NOMO-1 treated with dmso at 0.1 percent for 144 hours (cell line): ENCODE measurements around the gene SMIM32.
A peak's percentile ranks its signal among the peaks of the same experiment; 100 is the strongest.

Experiments
- DNase-seq: peaks from one replicate; lab custom pipeline; 2025; ENCODE audit not compliant: unreplicated experiment; lab: John Stamatoyannopoulos, UW

SMIM32 gene

DNA sequence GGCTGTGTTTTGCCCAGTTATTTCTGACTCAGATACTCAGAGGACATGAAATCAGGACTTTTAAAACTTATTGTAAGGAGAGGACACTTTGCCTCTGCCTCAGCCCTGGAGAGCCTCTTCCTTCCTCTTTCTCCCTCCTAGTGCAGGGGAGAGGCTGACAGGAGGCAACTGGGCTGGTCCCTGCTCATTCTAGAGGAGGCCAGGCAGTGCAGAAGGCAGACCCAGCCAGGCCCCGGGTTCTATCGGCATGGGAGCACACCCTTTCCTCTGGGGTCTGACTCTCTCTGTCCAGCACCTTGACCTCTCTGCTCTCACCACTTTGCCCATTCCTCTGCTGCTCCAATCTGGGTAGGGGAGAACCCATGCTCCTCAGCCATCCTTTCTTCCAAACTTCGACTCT lies 16.0 kb upstream of the SMIM32 start:
- peak; percentile 33 for DNase-seq

DNA sequence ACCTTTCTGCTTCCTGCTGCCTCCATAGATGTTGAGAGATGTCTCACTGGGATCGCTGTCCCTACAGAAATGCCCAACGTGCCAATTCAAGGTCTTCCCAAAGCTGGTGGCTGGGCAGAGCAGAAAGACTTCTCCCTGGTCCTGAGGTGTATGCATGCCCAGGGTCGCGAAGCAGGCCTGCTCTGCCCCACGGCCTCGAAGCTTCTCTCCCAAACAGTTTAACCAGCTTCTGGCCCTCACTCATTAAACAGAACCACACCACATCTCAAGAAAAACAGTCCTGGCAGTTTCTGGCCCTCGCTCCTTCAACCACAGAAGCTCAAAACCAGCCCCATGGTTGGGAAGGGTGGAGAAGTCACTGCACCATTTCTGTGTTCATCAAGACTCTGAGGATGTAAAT lies 14.7 kb upstream of the SMIM32 start:
- DNase-seq, result no peak

DNA sequence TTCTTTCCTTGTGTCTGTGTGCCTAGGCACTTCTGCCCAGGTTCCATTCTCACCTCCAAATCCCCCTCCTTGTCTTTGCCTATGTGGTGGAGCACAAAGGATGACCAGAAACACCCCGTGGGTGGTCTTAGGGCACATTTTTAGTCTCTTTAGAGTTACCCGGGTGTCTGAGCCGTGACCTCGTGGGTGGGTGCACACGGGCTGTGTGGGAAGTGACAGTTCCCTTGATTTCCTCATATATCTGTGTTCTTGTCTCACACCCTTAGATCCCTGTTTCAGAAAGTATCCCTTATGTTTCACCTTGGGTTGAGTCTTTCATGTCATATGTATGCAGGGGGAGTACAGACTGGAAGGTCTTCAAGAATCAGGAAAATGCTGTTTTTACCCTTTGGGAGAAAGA lies 13.4 kb upstream of the SMIM32 start:
- no peak for DNase-seq

DNA sequence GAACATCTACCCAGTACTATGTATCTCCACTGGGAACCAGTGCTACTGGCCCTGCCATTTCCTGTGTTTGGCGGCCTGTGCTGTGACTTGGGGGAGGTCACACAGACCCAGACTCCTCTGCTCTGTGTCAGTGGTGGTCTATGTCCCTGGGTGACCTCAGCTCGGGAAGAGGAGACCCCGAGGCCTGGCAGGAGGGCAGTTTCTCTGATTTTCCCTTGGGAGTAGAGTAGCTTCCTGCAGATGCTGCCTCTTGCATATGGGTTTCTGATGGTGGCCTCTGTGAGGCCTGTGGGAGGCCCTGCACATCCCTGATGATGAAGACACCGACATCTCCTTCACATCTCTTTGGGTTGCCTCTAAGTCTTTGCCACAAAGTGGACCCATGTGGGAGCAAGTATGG lies 13.0 kb upstream of the SMIM32 start:
- no peak for DNase-seq

DNA sequence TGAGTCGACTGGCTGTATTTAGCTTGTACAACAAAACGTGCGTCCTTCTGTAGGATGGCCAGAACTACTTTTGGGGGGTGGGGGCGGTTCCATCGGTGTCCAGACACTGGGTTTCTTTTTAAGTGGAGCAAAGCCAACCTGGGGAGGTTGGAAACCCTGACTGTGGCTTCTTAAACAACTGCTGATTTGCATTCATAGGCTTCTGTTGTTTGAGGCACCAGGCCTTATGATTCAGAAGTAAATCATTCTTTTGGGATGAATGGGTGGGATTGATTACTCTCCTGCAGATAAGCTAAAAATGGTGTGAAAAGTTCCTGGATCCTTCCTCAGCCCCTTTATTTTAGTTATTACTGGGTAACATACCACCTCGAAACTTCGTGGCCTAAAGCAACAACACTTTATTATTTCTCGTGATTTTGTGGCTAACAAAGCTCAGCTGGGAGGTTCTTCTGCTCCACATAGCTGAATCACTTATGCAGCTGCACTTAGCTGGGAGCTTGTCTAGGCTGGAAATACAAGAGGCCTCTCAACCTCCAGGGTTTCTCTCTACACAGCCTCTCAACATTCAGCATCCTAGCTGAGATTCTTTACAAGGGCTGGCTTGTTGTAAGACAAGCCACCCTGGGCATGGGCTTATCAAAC lies 12.2 kb upstream of the SMIM32 start:
- no peak for DNase-seq

DNA sequence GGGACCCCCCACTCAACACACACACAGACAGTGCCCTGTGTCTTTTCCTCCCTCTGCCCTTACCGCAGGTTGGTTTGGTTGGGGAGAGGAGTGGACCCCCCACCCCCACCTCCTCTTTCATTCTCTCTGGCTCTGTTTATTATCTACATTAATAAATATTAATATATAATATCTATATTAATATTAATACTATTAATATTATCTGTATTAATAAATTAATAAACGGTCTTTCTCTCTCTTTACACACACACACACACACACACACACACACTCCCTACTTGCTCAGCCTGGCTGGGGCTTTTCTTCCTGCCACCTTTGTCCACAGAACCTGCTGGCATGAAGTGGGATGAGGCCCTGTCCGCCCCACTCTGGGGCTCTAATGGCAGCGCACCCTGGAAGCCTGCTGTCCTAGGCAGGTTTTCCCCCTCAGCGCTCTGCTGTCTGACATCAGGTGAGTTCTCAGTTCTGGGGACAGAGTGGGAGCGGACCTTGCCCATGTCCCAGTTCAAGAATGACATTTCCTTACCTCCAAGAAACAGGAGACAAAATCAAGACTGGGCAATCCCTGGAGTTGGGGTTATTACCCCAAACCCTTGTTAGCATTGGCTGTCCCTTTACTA lies 10.5 kb upstream of the SMIM32 start:
- no peak for DNase-seq

DNA sequence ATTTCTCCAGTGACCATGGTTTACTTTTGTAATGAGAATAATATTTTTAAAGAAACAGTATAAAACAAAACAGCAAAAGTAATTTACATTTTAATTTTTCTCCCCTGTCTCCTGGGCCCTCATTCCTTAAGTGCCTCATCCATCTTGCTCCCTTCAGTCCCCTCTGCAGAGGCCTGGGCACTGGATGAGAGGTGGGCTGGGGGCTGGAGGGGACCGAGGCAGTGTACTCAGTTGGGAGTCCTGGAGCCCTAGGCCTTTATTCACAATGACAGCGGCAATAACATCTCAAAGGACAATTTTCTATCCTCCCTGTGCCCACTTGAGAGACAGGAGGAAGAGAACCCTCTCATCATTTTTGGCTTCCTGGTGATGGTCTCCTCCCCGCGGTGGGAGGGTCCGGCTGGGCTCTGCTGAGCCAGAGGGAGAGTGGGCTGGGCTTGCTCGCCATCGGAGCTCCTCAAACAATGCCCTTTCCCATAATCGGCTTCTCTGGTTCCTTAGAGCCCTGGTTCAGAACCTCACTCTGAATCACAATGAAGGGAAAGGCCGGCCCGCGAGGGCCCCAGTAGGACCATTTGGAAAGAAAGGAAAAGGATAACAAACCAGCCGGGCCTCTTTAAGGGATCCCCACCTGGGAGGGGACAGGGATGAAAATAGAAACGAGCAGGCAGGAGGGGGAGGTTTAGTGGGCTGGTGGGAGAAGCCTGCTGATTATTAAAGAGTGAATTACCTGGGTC lies 9.7 kb upstream of the SMIM32 start:
- DNase-seq, result no peak

DNA sequence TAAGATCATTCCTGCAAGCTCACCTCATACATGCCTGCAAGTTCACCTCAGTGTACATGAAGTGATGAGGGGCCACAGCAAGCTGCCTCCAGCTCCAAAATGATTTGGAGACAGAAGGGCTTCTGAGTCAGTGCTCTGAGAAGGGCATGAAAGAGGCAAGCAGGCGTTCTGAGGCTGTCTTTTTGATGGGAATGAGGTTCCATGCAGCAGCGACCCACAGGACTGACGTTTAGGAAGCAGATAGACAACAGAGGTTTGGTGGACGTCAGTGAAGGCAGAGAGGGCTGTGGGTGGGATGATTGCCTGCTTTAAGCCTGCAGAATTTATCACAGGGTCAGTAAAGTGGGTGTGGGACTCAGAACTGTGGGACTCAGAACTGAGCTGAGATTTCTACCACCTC lies 8.9 kb upstream of the SMIM32 start:
- DNase-seq, result no peak

DNA sequence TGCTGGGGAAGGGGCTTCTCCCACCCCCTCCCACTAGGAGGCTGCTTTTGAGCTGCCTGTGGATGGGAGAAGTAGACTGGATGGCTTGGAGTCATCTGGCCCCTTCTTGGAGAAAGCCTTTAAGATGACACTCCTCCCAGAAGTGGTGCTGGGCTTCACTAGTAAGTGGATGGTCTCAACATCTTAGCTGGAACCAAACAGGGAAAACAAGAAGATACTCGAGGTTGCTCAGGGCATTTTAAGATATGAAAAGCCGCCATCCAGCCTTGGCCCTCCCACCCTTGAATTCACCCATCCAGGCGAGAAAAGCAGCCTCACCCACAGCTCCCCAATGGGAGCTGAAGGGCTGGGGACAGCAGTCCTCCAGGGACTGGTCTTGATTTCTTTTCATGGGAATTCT lies 7.8 kb upstream of the SMIM32 start:
- DNase-seq, result no peak

DNA sequence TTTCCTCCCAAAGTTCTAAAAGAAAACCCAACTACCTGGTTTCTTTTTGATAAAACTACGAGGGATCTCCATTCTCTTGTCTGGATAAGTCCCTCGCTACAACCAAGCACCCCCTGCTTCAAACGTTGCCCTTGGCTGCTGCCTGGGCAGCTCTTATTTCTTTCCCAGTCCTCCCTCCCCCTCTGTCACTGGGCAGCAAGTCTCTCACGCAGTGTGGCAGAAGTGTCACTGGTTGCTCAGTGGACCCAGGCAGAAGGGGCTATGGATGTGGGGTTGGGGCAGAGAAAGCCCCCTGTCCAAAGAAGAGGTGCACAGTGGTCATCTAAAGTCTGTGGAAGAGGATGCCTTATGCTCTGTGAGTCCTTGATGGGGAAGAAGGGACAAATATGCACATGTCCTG lies 7.2 kb upstream of the SMIM32 start:
- DNase-seq, result no peak

DNA sequence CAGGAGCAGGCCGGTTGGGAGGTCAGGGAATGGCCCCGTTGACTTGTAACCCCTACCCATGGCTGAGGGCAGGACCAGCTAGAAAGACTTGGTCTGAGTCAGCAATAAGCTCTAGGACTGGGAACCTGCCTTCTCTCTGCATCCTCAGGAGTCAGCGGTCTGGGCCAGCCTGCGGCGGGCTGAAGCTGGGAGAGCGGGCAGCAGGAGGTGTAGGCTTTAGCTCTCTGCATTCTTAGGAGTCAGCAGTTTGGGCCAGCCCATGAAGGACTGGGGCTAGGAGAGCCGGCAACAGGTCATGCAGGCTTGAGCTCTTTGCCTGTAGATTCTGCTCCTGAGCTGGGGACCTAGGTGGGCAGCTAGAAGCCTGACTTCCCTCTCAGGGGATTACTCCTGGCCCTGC lies 6.4 kb upstream of the SMIM32 start:
- no peak for DNase-seq

DNA sequence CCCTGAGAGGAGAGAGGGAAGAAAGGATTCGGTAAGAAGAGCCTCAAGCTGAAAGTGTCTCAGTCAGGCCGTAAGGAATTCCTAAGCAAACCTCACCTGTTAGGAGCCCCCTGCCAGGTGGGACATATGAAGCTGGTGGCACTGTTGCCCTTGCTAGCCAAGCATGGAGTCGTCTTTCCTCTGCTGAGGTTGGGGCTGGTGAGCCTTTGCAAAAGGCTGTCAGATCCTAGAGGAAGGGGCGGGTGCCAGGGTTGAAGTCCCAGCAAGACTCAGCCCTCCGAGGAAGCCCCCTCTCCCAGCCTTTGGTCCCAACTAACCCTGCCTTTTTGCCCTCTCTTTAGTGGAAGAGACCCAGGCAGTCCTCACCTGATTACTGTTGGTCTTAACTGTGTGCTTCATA lies 5.5 kb upstream of the SMIM32 start:
- no peak for DNase-seq

DNA sequence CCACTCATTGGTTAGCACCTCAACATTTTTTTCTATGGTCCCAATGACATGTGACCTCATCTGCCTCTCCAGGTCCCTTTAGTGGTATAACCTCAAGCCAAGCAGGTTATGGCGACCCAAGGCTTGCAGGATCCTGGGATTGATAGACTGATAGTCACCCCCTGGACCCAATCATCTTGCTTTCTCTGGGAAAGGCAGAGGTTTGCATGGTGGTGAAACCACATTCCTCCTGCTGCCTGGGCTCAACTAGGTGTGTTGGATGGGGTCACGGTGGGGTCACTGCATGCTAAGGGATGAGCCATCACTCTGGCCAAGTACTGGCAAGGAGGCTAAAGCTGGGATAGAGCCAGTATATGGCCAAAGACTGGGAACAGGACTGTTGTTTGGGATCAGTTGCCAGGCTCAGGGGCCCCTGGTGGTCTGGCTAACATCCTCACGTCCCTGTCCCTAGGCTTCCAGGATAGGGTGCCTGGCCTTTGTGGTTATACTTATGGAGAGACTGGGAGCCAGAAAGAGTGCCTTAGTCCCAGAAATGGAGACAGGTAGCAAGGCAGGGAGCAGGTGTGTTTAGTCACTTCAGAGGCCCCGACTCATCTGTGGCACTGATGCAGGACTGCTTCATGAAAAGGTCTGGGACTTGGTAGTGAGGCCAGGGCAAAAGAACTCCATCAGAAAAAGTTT lies 4.6 kb upstream of the SMIM32 start:
- no peak for DNase-seq

DNA sequence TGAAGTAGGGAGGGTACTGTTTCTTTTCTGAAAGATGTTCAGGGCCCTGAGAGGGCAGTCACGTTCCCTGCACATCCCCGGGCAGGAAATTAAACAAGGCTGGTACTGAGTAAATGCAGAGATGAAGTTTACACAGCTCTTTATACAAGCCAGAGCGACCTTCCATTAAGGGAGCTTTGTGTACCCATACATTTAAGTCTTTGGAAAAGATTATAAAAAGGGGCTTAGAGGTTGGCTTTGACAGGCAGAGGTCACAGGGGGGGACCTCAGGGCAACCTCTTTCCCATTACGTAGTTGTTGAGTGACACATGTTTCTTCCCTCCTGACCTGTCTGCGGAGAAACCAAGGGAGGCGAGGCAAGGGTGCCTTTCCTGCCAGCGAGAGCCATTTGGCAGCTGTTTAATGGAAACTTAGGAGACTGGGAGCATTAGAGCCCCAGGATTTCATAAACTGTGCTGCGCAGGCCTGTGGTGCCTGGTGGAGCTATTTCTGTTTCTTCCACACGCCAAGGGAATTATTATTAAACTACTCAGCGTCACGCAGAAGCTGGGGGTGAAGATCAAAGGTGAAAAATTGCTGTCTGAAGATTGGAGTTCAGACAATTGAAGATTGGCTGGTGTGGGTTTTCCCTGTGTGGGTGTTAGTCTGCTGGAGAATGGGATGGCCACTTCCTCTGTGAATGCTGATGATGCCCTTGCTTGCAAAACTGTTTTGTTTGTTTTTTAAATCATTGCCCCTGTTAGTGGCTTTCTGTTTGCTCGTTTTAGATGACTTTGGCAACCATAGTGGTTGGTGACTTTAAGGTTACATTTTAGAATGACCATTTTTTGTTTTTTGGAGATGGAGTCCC lies 3.2 kb upstream of the SMIM32 start:
- DNase-seq, result no peak

DNA sequence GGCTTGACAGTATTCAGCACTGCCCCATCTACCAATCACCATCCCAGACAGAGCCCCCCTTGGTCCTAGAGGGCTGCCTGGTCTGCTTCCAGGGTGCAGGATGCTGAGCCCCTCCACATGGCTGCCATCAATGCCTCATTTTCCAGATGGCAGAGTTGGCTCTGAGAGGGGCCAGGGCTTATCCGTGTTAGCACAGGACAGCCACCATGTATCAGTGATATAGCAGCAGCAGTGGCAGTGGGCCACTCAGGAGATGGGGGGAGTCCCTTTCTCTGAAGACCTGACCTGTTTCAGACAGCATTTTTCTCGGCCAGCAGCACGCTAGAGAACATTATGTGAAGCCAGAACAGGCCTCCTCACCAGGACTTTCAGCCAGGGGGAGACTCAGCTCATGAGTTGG lies 1.6 kb upstream of the SMIM32 start:
- no peak for DNase-seq

DNA sequence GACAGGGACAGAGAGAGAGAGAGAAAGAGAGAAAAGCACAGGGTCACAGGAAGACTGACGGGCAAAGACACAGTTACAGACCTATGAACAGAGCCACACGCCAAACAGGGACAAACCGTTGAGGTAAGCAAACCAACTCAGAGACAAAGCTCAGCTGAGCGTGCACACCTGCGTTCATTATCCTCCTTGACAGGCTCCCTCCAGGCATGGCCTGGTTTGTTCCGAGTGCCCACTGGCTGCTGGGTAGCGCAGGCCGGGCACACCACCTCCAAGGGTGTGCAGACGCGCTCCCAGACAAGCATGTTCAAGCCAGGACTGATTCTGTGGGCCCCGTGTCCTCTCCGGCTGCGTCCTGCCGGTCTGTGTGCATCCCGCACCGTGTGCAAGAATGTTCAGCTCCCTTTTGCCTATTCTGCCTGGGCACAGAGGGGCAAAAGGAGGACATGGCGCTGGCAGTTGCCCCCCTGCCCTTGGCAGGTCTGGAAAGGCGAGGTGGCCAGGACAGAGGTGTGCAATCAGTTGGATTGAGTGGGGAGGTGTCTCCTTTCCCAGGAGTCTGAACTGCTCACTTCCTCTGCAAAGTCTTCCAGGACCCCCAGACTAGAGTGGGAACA lies 467 bp upstream of the SMIM32 start:
- DNase-seq, result no peak

DNA sequence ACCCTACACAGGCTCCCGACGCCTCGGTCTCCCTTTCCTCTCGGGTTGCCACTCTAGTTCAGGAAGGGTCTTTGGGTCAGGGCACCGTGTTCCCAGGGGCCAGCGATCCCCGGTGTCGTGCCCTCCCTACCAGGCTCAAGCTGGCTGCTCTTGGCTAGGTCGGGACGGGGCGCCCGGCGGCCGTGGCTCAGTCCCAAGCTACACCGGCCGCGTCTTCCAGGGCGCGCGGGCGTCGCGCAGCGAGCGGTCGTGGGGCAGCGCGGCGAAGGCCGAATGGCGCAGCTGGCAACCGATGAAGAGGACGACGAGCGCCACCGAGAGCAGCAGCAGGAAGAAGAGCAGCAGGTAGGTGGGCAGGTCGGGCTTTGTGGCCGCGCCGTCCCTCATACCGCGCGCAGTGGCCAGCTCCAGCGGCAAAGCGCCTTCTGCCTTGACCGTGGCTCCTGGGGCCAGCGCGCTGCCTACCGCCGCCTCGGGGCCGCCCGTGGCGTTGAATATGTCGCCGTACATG lies 892 bp downstream of the SMIM32 start:
- DNase-seq, result no peak

DNA sequence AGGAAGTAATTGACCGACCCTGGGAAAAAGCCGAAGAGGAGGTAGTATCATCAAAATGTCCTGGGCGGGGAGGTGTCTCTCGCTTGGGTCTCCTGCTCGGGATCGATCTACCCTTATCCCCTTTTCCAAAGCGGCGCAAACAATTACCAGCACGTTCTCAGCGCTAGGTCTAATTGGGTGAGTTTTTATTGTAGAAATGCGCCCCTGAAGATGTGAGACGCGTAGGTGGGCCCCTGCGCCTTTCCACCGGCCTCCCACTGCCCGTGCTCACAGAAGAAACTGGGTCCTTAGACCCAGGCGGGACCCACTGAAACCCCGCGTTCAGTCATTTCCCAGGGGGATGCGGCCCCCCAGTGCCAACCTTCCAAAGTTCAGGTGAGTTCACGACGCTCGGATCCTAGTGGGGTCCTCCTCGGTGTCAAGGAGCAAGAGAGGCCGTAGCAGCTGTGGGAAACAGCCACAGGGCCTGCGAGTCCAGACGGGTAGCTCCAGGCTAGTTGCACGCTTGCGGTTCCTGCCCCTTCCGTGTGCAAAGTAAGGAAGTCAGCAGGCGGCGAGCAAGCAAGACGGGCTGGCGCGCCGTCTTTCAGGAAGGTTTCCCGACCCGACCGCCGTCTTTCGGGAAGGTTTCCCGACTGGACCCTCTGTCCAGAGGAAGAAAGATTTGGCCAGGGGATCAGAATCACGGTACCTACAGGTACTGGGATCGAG lies 1.5 kb downstream of the SMIM32 start:
- DNase-seq, result no peak

DNA sequence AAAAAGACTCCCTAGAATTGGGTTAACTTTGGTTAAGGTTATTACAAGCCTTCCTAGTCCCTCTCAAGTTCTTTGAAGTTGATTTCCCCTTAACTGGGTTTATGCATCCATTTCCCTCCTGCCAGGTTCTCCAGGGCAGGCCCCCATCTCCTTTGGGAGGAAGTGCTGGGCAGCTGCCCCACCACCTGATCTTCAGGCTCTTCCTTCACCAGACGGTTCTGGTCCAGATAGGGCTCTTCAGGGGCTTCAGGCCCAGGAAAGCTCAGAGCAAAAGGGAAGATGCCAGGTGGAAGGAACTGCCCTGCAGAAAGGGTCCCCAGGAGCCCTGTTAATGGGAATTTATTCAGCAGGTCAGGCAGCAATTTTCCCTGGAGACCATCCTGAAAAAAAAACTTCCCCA lies 2.1 kb downstream of the SMIM32 start:
- DNase-seq, result no peak
